Daoy (cell line): ENCODE data around the gene CDK11B. TPM values are rescaled to one million over a fixed set of nuclear protein-coding genes. Genes with fewer than 3 reads are reported as not detected.
"Not testable (repeated sequence)": the region's sequence is repeated elsewhere in the genome, so short reads cannot be mapped to it uniquely, and the experiment has no call there.

ENCODE experiments used
- DNase-seq: peaks from one replicate; pipeline ENCODE4 v3.0.0-alpha.2; 2015; ENCODE audit warnings: low read depth
- total RNA-seq: library from RNA; depleted of rRNA; stranded (reverse); fragments of >200 nt; shearing (Covaris generic); gene quantifications from 2 replicates; pipeline ENCODE4 v1.2.3, GENCODE V29; 2014

Gene CDK11B
- total RNA-seq, 1 experiment from 2014 or later: 17.0 TPM

DNA sequence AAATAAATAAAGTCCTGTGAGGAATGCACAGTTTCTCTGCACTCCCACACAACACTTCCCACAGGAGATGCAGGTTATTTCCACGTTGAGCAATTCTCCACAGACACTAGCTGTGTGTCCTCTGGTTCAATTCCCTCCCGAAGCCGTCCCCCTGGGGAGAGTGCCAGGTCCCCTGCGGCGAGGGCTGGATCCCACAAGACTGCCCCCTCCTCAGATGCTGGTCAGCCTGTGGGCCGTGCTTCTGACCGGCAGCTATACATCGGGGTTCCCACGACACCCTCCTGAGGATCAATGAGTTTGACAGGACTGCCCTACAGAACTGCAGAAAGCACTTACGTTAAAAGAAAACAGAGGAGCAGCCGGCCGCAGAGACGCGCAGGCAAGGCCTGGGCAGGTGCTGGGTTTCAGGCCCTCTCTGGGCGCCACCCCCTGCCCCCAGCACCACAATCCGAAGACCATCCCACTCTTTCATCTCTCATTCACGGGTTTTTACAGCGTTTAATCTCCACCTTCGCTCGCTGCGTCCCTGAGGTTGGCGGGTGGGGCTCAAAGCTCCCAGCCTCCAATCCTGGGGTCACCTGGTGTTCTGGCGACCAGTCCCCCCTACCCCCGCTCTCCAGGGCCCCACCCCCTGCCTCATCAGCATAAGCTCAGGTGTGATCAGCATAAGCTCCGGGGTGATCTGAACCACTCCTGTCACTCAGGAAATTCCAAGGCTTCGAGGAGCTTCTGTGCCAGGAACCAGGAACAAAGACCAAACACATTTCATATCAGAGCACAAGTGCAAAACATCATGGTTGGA is 24.5 kb upstream of the CDK11B start:
- no peak for DNase-seq

DNA sequence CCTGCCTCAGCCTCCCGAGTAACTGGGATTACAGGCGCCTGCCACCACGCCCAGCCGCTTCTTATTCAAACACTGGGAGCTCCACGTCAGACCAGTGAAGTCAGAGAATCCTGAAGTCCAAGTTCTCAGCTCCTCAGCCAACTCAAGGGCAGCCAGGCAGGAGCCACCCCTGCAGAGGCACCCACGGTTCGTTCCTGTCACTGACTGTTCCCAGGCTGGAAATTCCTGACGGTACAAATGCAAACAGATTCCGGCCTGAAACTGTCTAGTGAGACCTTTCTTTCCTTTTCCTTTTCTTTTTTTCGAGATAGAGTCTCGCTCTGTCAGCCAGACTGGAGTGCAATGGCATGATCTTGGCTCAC is 22.1 kb upstream of the CDK11B start:
- DNase-seq: no peak

DNA sequence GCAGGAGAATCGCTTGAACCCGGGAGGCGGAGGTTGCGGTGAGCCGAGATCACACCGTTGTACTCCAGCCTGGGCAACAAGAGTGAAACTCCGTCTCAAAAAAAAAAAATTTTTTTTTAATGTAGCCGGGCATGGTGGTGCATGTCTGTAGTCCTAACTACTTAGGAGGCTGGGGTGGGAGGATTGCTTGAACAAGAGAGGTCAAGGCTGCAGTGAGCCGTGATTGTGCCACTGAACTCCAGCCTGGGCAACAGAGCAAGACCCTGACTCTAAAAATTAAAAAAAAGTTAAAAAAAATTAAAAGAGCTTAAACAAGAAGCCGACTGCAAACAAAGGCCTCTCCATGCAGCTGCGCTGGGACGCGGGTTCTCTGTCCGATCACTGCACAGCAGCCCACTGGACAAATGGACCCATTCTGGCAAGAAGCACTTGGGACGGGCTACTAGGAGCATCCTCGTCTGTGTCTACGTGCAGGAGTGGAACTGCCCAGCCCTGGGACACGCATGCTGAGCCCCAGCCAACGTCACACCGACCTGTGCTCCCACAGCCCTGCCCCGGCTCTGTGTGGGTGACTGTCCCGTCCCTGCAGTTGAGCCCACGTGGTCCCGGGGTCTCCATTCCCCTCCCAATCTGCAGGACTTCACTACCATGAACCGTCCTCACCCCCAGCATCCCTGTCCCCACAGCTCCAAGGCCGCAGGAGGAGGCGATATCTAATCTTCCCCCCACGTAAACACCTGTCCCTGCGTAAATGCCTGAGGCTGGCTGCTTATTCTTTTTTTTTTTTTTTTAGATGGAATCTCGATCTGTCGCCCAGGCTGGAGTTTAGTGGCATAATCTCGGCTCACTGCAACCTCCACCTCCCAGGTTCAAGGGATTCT is 21.5 kb upstream of the CDK11B start:
- no peak for DNase-seq

GRCh38 chr1:1678581-1679380 is 20.0 kb upstream of the CDK11B start:
- DNase-seq: no peak

- DNase-seq: no peak
Observed at GRCh38 chr1:1677718-1678580, 19.1 kb upstream of the CDK11B start.

DNA sequence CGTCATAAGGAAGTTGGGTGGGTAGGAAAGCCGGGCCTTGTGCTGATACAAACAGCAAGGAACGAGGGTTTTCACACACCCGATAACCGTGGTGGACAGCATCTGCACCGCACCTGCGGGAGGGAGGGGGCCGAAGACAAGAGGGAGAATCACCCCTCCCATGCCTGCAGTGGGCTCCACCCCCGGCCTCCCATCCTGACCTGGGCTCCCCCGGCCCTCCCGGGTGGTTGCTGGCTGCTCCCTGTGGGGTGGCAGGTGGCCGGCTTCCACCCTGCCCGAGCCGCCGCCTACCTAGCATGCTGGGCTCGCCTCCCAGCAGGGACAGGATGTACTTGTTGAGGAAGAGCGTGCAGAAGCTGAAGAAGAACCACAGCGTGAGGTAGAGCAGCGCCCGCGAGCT is 17.3 kb upstream of the CDK11B start:
- not testable (repeated sequence) for DNase-seq

DNA sequence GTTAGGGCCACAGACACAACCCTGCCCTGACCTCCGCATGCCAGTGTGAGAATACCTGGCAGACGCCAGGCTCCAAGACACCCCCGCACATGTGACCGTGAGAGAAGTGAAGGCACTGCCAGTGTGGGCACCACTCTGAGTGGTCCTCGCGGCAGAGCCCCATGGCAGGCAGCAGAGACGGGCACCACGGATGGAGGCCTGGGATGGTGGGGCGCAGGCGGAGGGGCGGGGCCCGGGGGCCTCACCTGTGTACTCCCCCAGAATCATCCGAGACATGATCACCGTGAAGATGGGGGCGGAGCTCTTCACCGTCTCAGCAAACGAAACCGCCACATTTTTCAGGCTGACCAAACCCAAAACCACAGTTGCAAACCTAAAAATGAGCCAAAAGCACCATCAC is 16.4 kb upstream of the CDK11B start:
- DNase-seq: not testable (repeated sequence)

- DNase-seq: not testable (repeated sequence)
Observed at GRCh38 chr1:1674806-1675205, 16.0 kb upstream of the CDK11B start.

- DNase-seq: no peak
Observed at GRCh38 chr1:1672181-1672965, 13.6 kb upstream of the CDK11B start.

GRCh38 chr1:1671365-1672119 is 12.7 kb upstream of the CDK11B start:
- DNase-seq: no peak

DNA sequence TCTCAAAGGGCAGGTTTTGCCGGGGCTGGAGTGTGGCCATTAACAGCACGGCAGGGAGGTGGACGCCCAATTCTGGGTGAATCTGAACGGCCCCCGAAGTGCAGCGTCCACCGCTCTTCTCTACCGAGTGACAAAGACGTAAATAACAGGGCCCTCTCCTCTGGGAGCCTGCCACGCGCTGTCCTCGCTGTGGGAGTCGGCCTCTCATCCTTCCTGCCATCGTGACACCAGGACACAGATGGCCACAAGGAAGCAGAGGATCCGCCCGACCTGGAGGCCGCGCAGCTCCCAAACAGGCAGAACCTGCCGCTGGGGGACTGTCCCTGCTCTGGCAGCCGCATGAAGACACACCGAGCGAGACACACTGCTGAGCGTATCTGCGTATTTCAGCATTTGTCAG is 12.1 kb upstream of the CDK11B start:
- DNase-seq: no peak

DNA sequence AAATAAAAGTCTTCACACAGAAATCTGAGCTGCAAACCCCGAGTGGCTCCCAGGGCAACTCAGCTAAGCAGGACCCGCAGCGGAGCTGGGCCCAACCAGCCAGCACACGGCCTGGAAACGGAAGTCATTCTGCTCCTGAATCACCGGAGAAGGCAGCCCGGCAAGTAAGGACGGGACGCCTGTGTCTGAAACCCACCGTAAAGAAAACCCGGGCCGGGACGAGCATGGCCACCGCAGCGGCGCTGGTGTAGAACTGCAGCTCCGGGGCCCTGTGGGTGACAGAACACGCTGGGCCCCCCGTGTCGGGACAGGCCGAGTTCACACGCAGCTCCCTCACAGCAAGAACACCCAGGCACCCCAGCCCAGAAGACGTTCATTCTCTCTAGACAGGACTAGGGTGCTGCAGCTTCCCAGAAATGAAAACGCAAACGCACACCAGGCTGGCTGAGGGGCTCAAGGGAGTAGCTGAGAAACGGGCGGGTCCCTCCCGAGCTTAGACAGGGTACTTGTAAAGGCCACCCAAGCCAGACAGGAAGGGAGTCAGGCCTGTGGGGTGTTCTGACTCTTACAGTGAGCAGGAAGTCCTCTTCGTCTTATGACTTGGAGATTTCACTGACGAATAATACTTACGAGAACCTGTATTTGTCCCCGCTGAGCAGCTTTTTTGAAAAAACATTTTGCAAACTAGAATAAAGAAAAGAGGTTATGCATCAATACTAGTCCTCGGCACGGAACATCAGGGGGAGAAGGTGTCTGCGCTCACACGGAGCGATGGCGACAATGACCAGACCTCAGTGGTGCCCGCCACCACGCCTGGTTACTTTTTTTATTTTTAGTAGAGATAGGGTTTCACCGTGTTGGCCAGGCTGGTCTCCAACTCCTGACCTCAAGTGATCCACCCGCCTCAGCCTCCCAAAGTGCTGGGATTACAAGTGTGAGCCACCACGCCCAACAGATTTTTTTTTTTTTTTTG is 10.9 kb upstream of the CDK11B start:
- no peak for DNase-seq

- no peak for DNase-seq
Observed at GRCh38 chr1:1666526-1666925, 7.7 kb upstream of the CDK11B start.

GRCh38 chr1:1665815-1666251 is 7.0 kb upstream of the CDK11B start:
- DNase-seq: no peak

DNA sequence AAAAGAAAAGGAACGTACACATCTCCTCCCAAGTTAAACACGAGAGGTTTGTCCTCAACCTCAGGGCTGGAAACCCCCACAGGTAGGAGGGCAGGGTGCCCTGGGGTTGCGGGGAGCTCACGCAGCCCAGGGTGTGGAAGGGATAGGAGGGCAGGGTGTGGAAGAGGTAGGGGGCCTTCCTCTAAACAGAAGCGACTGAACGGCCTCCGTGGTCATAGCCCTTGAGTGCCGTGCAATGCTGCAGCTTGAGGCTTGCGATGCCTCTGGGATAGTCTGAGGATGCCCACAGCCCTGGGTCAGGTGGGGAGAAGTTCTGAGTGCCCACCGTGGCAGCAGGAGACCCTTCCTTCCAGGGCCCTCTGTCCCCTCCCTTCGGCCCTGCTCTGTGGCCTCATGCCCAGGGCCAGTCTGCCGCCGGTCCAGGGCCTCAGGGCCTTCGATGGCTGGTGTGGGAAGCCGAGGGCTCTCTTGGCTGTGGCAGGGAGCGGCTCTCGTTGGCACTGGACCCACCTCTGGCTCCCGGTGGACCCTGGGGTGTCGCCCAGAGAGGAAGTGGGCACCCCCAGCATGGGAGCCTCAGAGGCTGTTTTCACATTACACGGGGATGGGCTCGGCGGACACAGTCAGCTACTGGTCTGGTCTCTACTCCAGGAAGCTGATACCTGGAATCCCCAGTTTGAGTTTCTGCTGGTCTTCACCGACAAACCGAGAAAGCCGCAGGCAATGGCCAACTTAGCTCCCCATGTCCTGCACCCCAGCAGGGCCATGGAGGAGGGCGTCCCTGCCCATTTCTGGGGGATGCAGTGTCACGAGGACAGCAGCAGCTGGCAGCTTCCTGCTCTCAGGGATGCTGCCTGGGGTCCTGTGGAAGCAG is 6.4 kb upstream of the CDK11B start:
- DNase-seq: no peak

DNA sequence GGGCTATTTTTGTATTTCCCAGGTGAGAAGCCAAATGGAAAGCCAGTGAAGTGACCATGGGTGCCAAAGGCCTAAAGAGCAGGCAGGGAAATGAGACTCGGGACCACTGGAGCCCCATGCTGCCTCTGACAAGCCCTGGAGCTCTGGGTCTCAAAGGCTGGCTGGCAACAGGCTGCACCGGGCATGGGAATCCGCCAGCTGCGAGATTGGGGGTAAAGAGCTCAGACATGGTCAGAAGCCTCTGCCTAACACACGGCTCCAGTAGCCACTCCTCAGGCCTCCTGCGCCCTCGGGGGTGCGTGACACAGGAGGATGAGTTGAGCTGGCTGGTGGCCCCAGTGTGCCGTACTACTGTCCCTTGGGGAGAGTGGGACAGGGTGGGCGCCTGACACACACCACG is 5.5 kb upstream of the CDK11B start:
- DNase-seq: not testable (repeated sequence)

GRCh38 chr1:1662830-1663560 is 4.2 kb upstream of the CDK11B start:
- DNase-seq: peak; percentile 45
